Measurements from ENCODE around the gene NOX1.
"Not testable (repeated sequence)": the region's sequence is repeated elsewhere in the genome, so short reads cannot be mapped to it uniquely, and the experiment has no call there.

Gene NOX1

GRCh38 chrX:100819837-100820666 lies 54.1 kb downstream of the NOX1 start, which contains the start of gene CSTF2:
Gene CSTF2, plus strand, starts transcription at chrX:100820391. Its CDS starts 26 bp downstream, at chrX:100820417.
- H3K27me3 ChIP-seq (ENCODE audit: insufficient read depth, low read length): peaks cover 23% of the 10 kb centered on the region
- H3K4me3 ChIP-seq (ENCODE audit: low read depth, low read length): peak within 1 kb of the TSS; percentile 93
- no peaks in the 10 kb centered on the region for H3K36me3 ChIP-seq (ENCODE audit: insufficient read depth, low read length)
- H3K27ac ChIP-seq (ENCODE audit: low read depth, low read length): peak within 1 kb of the TSS; percentile 59; the same call in 1 of the 2 replicates
- peak within 1 kb of the TSS; percentile 90 for H2AFZ ChIP-seq (ENCODE audit: low read length, unreplicated experiment)
- peaks cover 5% of the 10 kb centered on the region for H3K79me2 ChIP-seq (ENCODE audit: control insufficient read depth, insufficient read depth, low read length, unreplicated experiment)
- no peaks in the 10 kb centered on the region for H3K4me1 ChIP-seq (ENCODE audit: control insufficient read depth, insufficient read depth, low read length, unreplicated experiment)

GRCh38 chrX:100819534-100819836 lies 54.7 kb downstream of the NOX1 start:
- H3K4me1 ChIP-seq (ENCODE audit: control insufficient read depth, insufficient read depth, low read length, unreplicated experiment): no peaks in the 10 kb centered on the region
- H3K4me3 ChIP-seq (ENCODE audit: low read depth, low read length): peak overlapping the region; percentile 93
- H3K27ac ChIP-seq (ENCODE audit: low read depth, low read length): peak overlapping the region; percentile 59; the same call in 1 of the 2 replicates
- peaks cover 28% of the 10 kb centered on the region for H3K27me3 ChIP-seq (ENCODE audit: insufficient read depth, low read length)
- peaks cover 5% of the 10 kb centered on the region for H3K79me2 ChIP-seq (ENCODE audit: control insufficient read depth, insufficient read depth, low read length, unreplicated experiment)
- H2AFZ ChIP-seq (ENCODE audit: low read length, unreplicated experiment): peak overlapping the region; percentile 58
- no peaks in the 10 kb centered on the region for H3K36me3 ChIP-seq (ENCODE audit: insufficient read depth, low read length)

- no peak overlapping the region for H3K4me3 ChIP-seq (ENCODE audit: low read depth, low read length)
- no peak overlapping the region for H3K27ac ChIP-seq (ENCODE audit: low read depth, low read length)
- no peak overlapping the region for H2AFZ ChIP-seq (ENCODE audit: low read length, unreplicated experiment)
- no peaks in the 10 kb centered on the region for H3K36me3 ChIP-seq (ENCODE audit: insufficient read depth, low read length)
- H3K4me1 ChIP-seq (ENCODE audit: control insufficient read depth, insufficient read depth, low read length, unreplicated experiment): no peaks in the 10 kb centered on the region
- H3K79me2 ChIP-seq (ENCODE audit: control insufficient read depth, insufficient read depth, low read length, unreplicated experiment): peaks cover 5% of the 10 kb centered on the region
- peaks cover 39% of the 10 kb centered on the region for H3K27me3 ChIP-seq (ENCODE audit: insufficient read depth, low read length)
These were observed 56.8 kb downstream of the NOX1 start for GRCh38 chrX:100817340-100817739.

- Histone ChIP-seq H3K4me1 (ENCODE audit: control insufficient read depth, insufficient read depth, low read length, unreplicated experiment) (no peaks in the 10 kb centered on the region), H3K79me2 (ENCODE audit: control insufficient read depth, insufficient read depth, low read length, unreplicated experiment) (no peaks in the 10 kb centered on the region), H3K36me3 (ENCODE audit: insufficient read depth, low read length) (no peaks in the 10 kb centered on the region), H3K27me3 (ENCODE audit: insufficient read depth, low read length) (peaks cover 38% of the 10 kb centered on the region), H3K27ac (ENCODE audit: low read depth, low read length) (no peak overlapping the region), H2AFZ (ENCODE audit: low read length, unreplicated experiment) (no peak overlapping the region), H3K4me3 (ENCODE audit: low read depth, low read length) (no peak overlapping the region)
These were observed 61.7 kb downstream of the NOX1 start for GRCh38 chrX:100812216-100813158.

- H3K27ac ChIP-seq (ENCODE audit: low read depth, low read length); H3K36me3 ChIP-seq (ENCODE audit: insufficient read depth, low read length); H3K4me3 ChIP-seq (ENCODE audit: low read depth, low read length); H3K4me1 ChIP-seq (ENCODE audit: control insufficient read depth, insufficient read depth, low read length, unreplicated experiment); H3K79me2 ChIP-seq (ENCODE audit: control insufficient read depth, insufficient read depth, low read length, unreplicated experiment); H2AFZ ChIP-seq (ENCODE audit: low read length, unreplicated experiment): not testable (repeated sequence)
- peaks cover 14% of the 10 kb centered on the region for H3K27me3 ChIP-seq (ENCODE audit: insufficient read depth, low read length)
These were observed 65.9 kb downstream of the NOX1 start for GRCh38 chrX:100808265-100808664.

GRCh38 chrX:100804780-100805179 lies 69.4 kb downstream of the NOX1 start:
- Histone ChIP-seq H3K27me3 (ENCODE audit: insufficient read depth, low read length) (peaks cover 11% of the 10 kb centered on the region; the same call in 1 of the 2 replicates), H3K36me3 (ENCODE audit: insufficient read depth, low read length) (no peaks in the 10 kb centered on the region), H3K4me1 (ENCODE audit: control insufficient read depth, insufficient read depth, low read length, unreplicated experiment) (no peaks in the 10 kb centered on the region), H2AFZ (ENCODE audit: low read length, unreplicated experiment) (no peak overlapping the region), H3K27ac (ENCODE audit: low read depth, low read length) (no peak overlapping the region), H3K4me3 (ENCODE audit: low read depth, low read length) (no peak overlapping the region), H3K79me2 (ENCODE audit: control insufficient read depth, insufficient read depth, low read length, unreplicated experiment) (no peaks in the 10 kb centered on the region)

GRCh38 chrX:100802843-100803242 lies 71.3 kb downstream of the NOX1 start:
- Histone ChIP-seq H3K79me2 (ENCODE audit: control insufficient read depth, insufficient read depth, low read length, unreplicated experiment) (no peaks in the 10 kb centered on the region), H3K27ac (ENCODE audit: low read depth, low read length) (no peak overlapping the region), H3K4me3 (ENCODE audit: low read depth, low read length) (no peak overlapping the region), H3K27me3 (ENCODE audit: insufficient read depth, low read length) (peaks cover 11% of the 10 kb centered on the region; the same call in 1 of the 2 replicates), H3K36me3 (ENCODE audit: insufficient read depth, low read length) (no peaks in the 10 kb centered on the region), H2AFZ (ENCODE audit: low read length, unreplicated experiment) (no peak overlapping the region), H3K4me1 (ENCODE audit: control insufficient read depth, insufficient read depth, low read length, unreplicated experiment) (no peaks in the 10 kb centered on the region)

GRCh38 chrX:100798484-100799214 lies 75.5 kb downstream of the NOX1 start:
- Histone ChIP-seq H3K79me2 (ENCODE audit: control insufficient read depth, insufficient read depth, low read length, unreplicated experiment) (no peaks in the 10 kb centered on the region), H3K4me3 (ENCODE audit: low read depth, low read length) (no peak overlapping the region), H3K4me1 (ENCODE audit: control insufficient read depth, insufficient read depth, low read length, unreplicated experiment) (no peaks in the 10 kb centered on the region), H3K27ac (ENCODE audit: low read depth, low read length) (no peak overlapping the region), H2AFZ (ENCODE audit: low read length, unreplicated experiment) (no peak overlapping the region), H3K36me3 (ENCODE audit: insufficient read depth, low read length) (no peaks in the 10 kb centered on the region), H3K27me3 (ENCODE audit: insufficient read depth, low read length) (peaks cover 11% of the 10 kb centered on the region; the same call in 1 of the 2 replicates)

- Histone ChIP-seq H3K4me1 (ENCODE audit: control insufficient read depth, insufficient read depth, low read length, unreplicated experiment) (no peaks in the 10 kb centered on the region), H3K79me2 (ENCODE audit: control insufficient read depth, insufficient read depth, low read length, unreplicated experiment) (no peaks in the 10 kb centered on the region), H2AFZ (ENCODE audit: low read length, unreplicated experiment) (no peak overlapping the region), H3K36me3 (ENCODE audit: insufficient read depth, low read length) (no peaks in the 10 kb centered on the region), H3K27me3 (ENCODE audit: insufficient read depth, low read length) (peaks cover 8% of the 10 kb centered on the region; the same call in 1 of the 2 replicates), H3K4me3 (ENCODE audit: low read depth, low read length) (no peak overlapping the region), H3K27ac (ENCODE audit: low read depth, low read length) (no peak overlapping the region)
These were observed 76.8 kb downstream of the NOX1 start for GRCh38 chrX:100797359-100797758.

- not testable (repeated sequence) for H3K79me2 ChIP-seq (ENCODE audit: control insufficient read depth, insufficient read depth, low read length, unreplicated experiment); H3K4me1 ChIP-seq (ENCODE audit: control insufficient read depth, insufficient read depth, low read length, unreplicated experiment); H3K36me3 ChIP-seq (ENCODE audit: insufficient read depth, low read length); H3K4me3 ChIP-seq (ENCODE audit: low read depth, low read length); H3K27me3 ChIP-seq (ENCODE audit: insufficient read depth, low read length); H2AFZ ChIP-seq (ENCODE audit: low read length, unreplicated experiment); H3K27ac ChIP-seq (ENCODE audit: low read depth, low read length)
These were observed 77.8 kb downstream of the NOX1 start for GRCh38 chrX:100796371-100796770.

Data from ACC112 (cell line).